GM10248 (cell line): ENCODE data around the gene FSTL4.

Source experiments
- CTCF ChIA-PET: fragments of 300-600 bp; sonication (Branson Sonifier 250); formaldehyde crosslinking; extraction: SDS; loops from one replicate; lab custom pipeline; 2021; ENCODE audit warnings: antibody characterized with exemption; lab: Yijun Ruan, JAX
- POLR2A ChIA-PET: fragments of 350-650 bp; sonication (Branson Sonifier 250); formaldehyde crosslinking; extraction: SDS; loops from one replicate; lab custom pipeline; 2020; ENCODE audit warnings: antibody characterized with exemption; lab: Yijun Ruan, JAX
- DNase-seq: peaks from one replicate; pipeline ENCODE4 v3.0.0; 2012; ENCODE audit errors: extremely low spot score
- TF ChIP-seq, protein P1 (sequence below): IDR thresholded peaks from 2 replicates; pipeline ENCODE4 v1.5.1; 2012; ENCODE audit warnings: mild to moderate bottlenecking, low read depth; ENCODE audit errors: extremely low read depth, missing control alignments, control extremely low read depth

FSTL4 gene

DNA sequence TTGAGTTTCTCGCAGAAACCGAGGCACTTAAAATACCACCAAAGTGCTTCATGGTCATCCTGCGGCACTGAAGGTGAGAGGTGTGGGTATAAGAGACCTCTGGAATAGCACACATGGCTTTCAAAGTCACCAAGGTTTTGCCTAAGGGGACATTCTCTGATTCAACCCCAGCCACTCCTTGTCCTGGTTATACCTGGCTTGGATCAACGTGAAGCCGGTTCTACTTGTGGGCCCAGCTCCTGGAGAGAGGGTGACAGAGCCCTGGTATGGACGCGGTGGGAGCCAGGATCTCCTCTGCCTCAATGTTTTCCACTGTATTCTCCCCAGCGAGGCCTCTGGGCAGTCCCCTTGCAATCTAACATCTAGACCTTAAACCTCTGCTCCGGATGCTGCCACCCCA lies 132.0 kb downstream of the FSTL4 start:
- DNase-seq: no peak
- CTCF ChIA-PET: interaction anchor here (1.0 to 1.6 kb wide), 2 partner anchors 11 to 57 kb away, joined by 3 to 4 read pairs; no protein-coding TSS in a partner anchor
- POLR2A ChIA-PET: no interaction called here
- TF ChIP-seq, protein P1, sequence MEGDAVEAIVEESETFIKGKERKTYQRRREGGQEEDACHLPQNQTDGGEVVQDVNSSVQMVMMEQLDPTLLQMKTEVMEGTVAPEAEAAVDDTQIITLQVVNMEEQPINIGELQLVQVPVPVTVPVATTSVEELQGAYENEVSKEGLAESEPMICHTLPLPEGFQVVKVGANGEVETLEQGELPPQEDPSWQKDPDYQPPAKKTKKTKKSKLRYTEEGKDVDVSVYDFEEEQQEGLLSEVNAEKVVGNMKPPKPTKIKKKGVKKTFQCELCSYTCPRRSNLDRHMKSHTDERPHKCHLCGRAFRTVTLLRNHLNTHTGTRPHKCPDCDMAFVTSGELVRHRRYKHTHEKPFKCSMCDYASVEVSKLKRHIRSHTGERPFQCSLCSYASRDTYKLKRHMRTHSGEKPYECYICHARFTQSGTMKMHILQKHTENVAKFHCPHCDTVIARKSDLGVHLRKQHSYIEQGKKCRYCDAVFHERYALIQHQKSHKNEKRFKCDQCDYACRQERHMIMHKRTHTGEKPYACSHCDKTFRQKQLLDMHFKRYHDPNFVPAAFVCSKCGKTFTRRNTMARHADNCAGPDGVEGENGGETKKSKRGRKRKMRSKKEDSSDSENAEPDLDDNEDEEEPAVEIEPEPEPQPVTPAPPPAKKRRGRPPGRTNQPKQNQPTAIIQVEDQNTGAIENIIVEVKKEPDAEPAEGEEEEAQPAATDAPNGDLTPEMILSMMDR: no peak

GRCh38 chr5:133478199-133478985 lies 133.9 kb downstream of the FSTL4 start:
- CTCF ChIA-PET: no interaction called here
- DNase-seq: no peak
- TF ChIP-seq, protein P1: no peak
- POLR2A ChIA-PET: no interaction called here

- DNase-seq: no peak
- ChIA-PET CTCF (interaction anchor here (1.3 to 1.6 kb wide), 4 partner anchors 9 to 52 kb away, joined by 3 to 5 read pairs (median 4); no protein-coding TSS in a partner anchor), POLR2A (no interaction called here)
- TF ChIP-seq, protein P1: no peak
These were observed 136.4 kb downstream of the FSTL4 start for GRCh38 chr5:133475986-133476385.

GRCh38 chr5:133474851-133475590 lies 137.3 kb downstream of the FSTL4 start:
- CTCF ChIA-PET: interaction anchor here (1.3 to 1.6 kb wide), 4 partner anchors 10 to 51 kb away, joined by 3 to 4 read pairs (median 4); no protein-coding TSS in a partner anchor
- TF ChIP-seq, protein P1: no peak
- DNase-seq: no peak
- POLR2A ChIA-PET: no interaction called here

- no peak for DNase-seq
- ChIA-PET CTCF (interaction anchor here (0.9 to 1.6 kb wide), 2 partner anchors 14 to 84 kb away, joined by 3 to 4 read pairs; no protein-coding TSS in a partner anchor), POLR2A (no interaction called here)
- TF ChIP-seq, protein P1: no peak
These were observed 139.1 kb downstream of the FSTL4 start for GRCh38 chr5:133473291-133473690.

GRCh38 chr5:133472829-133473228 lies 139.5 kb downstream of the FSTL4 start:
- ChIA-PET CTCF (interaction anchor here (0.9 kb wide), 1 partner anchor 84 kb away, joined by 3 read pairs; no protein-coding TSS in a partner anchor), POLR2A (no interaction called here)
- TF ChIP-seq, protein P1: no peak
- no peak for DNase-seq
